Gastrocnemius medialis (tissue), 4 donors: Measurements from ENCODE around the gene ZNF605. TPM values are rescaled to one million over a fixed set of nuclear protein-coding genes. Genes with fewer than 3 reads are reported as not detected.

ENCODE experiments used
- ATAC-seq, 2 donors: fragments of 150-250 bp; one replicate each; pipeline ENCODE4 v1.9.1; 2016
- DNase-seq, 2 donors: peaks; one replicate each; pipeline ENCODE4 v3.0.0-alpha.2; 2019
- H3K27ac ChIP-seq, 4 donors: fragments of 200-600 bp; sonication (generic); 1 replicate in 1 of 4; 2 replicates in 3 of 4; pipeline ENCODE4 v1.5.1; 2016 to 2018; ENCODE audit warnings: mild to moderate bottlenecking in 2 of 4, moderate library complexity in 1 of 4
- H3K27me3 ChIP-seq, 3 donors: fragments of 200-600 bp; sonication (generic) in 2 of 3; 1 replicate in 1 of 3; 2 replicates in 2 of 3; pipeline versions ENCODE4 v1.5.1 to v1.6.0; 2016 to 2019; ENCODE audit warnings: mild to moderate bottlenecking in 1 of 3, moderate library complexity in 1 of 3
- H3K36me3 ChIP-seq, 2 donors: fragments of 200-600 bp; sonication (generic) in 1 of 2; one replicate each; pipeline ENCODE4 v1.5.1; 2017 to 2018
- H3K4me1 ChIP-seq, 2 donors: fragments of 200-600 bp; sonication (generic) in 1 of 2; one replicate each; pipeline ENCODE4 v1.5.1; 2016 to 2017; ENCODE audit warnings: mild to moderate bottlenecking in 2 of 2
- H3K4me3 ChIP-seq, 4 donors: fragments of 200-600 bp; sonication (generic) in 3 of 4; 1 replicate in 1 of 4; 2 replicates in 3 of 4; pipeline ENCODE4 v1.5.1; 2016 to 2019; ENCODE audit warnings: mild to moderate bottlenecking in 2 of 4
- H3K9me3 ChIP-seq, 3 donors: fragments of 200-600 bp; sonication (generic) in 2 of 3; 1 replicate in 1 of 3; 2 replicates in 2 of 3; pipeline ENCODE4 v1.5.1; 2016 to 2019
- CTCF ChIP-seq, 5 experiments: fragments of 450-650 bp in 3 of 5; fragments of 200-600 bp in 2 of 5; sonication (generic) in 2 of 5; IDR thresholded peaks in 4 of 5; conservative IDR thresholded peaks in 1 of 5; 1 replicate in 4 of 5; 2 replicates in 1 of 5; pipeline ENCODE4 v1.5.1; 2016 to 2019; ENCODE audit warnings: antibody characterized with exemption in 5 of 5, mild to moderate bottlenecking in 3 of 5, moderate library complexity in 3 of 5
- POLR2A ChIP-seq, 2 donors: fragments of 450-650 bp; IDR thresholded peaks; one replicate each; pipeline ENCODE4 v1.6.1; 2017; ENCODE audit warnings: antibody characterized with exemption in 2 of 2, mild to moderate bottlenecking in 2 of 2, moderate library complexity in 2 of 2
- in situ Hi-C, 4 donors: fragments of 200-750 bp; cut with MboI; loops; one replicate each; pipeline versions ENCODE4 v1.15.0 to v1.8.0; 2017; ENCODE audit warnings: low sequenced_read_pairs in 4 of 4
- intact Hi-C: fragments of 100-400 bp; cut with DNase I; formaldehyde crosslinking; loops from one replicate; pipeline ENCODE4 v1.15.1; 2023; ENCODE audit warnings: low total_unique reads
- total RNA-seq, 4 donors: library from RNA; depleted of rRNA; stranded (reverse); fragments of >200 nt; gene quantifications; one replicate each; pipeline versions ENCODE4 v1.1.0 to v1.2.3, GENCODE V29; 2016

The ZNF605 gene
- total RNA-seq, 4 donors from 2014 or later: 2.1 to 4.6 (median 2.2) TPM

GRCh38 chr12:132949936-132950837, 5.9 kb downstream of the ZNF605 start:
- intact Hi-C loops: no loop called here
- Histone ChIP-seq H3K4me1 (peaks cover 7 to 8% of the 10 kb centered on the region in 2 donors), H3K36me3 (peaks cover 3 to 48% of the 10 kb centered on the region in 2 donors), H3K9me3 (peaks cover 4 to 33% (median 9%) of the 10 kb centered on the region in 3 donors), H3K27ac (no peak overlapping the region), H3K27me3 (no peaks in the 10 kb centered on the region), H3K4me3 (no peak overlapping the region)
- ATAC-seq (no peak), DNase-seq (no peak)
- in situ Hi-C loops: no loop called here
- no peak for TF ChIP-seq CTCF (IDR thresholded peaks at IDR 0.05 in 4 of 5, conservative IDR thresholded peaks at IDR 0.05 in 1 of 5)
- no peak for TF ChIP-seq POLR2A (IDR thresholded peaks at IDR 0.05)

- no peak for ATAC-seq
- intact Hi-C loops: no loop called here
- peaks cover 4 to 65% of the 10 kb centered on the region in 2 donors for H3K36me3 ChIP-seq
Measured at GRCh38 chr12:132948146-132949066, 7.7 kb downstream of the ZNF605 start.

DNA sequence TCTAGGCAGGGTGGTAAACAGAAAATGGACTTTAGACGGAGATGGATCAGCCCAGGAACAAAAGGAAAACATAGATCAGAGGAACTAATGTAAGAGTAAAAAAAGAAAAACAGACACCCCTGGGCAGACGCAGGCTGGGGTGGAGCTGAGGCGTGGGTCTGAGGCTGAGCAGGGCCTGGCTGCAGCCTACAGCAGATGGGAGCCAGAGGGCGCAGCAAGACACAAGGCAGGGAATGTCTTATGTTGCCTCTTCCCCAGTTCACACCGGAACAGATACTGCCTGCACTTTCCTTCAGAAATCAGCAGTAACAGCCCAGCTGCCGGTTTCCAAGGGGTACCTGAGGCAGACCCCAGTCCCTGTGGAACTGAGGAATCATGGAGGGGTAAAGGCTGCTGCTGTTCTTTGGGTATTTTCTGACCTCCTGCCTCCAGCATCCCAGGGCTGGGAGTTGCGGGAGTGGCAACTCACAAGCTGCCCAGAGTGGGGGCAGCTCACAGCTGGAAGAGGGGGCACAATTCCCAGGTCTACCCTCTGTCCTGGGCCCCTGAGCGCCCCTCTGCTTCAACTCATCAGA, 9.8 kb downstream of the ZNF605 start:
- in situ Hi-C loops (no loop called here), intact Hi-C loops (no loop called here)
- Histone ChIP-seq H3K4me1 (no peaks in the 10 kb centered on the region), H3K36me3 (peaks cover 11 to 74% of the 10 kb centered on the region in 2 donors), H3K4me3 (no peak overlapping the region), H3K27ac (no peak overlapping the region), H3K9me3 (peaks cover 12 to 39% (median 31%) of the 10 kb centered on the region in 3 donors), H3K27me3 (no peaks in the 10 kb centered on the region)
- DNase-seq: no peak
- no peak for ATAC-seq
- TF ChIP-seq CTCF (IDR thresholded peaks at IDR 0.05 in 4 of 5, conservative IDR thresholded peaks at IDR 0.05 in 1 of 5) (no peak), POLR2A (IDR thresholded peaks at IDR 0.05) (no peak)

More at GRCh38 chr12:132948146-132949066, 7.7 kb downstream of the ZNF605 start:
- no peak overlapping the region for H3K27ac ChIP-seq
- no peaks in the 10 kb centered on the region for H3K27me3 ChIP-seq
- in situ Hi-C loops: no loop called here
- peaks cover 4 to 40% (median 18%) of the 10 kb centered on the region in 3 donors for H3K9me3 ChIP-seq
- no peak for TF ChIP-seq POLR2A (IDR thresholded peaks at IDR 0.05)
- no peak overlapping the region for H3K4me3 ChIP-seq
- no peaks in the 10 kb centered on the region for H3K4me1 ChIP-seq
- DNase-seq: no peak

GRCh38 chr12:132945806-132946205, 10.3 kb downstream of the ZNF605 start:
- Histone ChIP-seq H3K36me3 (peaks cover 11 to 80% of the 10 kb centered on the region in 2 donors), H3K4me3 (no peak overlapping the region), H3K9me3 (peaks cover 12 to 42% (median 28%) of the 10 kb centered on the region in 3 donors), H3K4me1 (no peaks in the 10 kb centered on the region), H3K27ac (no peak overlapping the region), H3K27me3 (no peaks in the 10 kb centered on the region)
- no peak for ATAC-seq
- intact Hi-C loops (no loop called here), in situ Hi-C loops (no loop called here)
- TF ChIP-seq POLR2A (IDR thresholded peaks at IDR 0.05): no peak
- TF ChIP-seq CTCF (IDR thresholded peaks at IDR 0.05 in 4 of 5, conservative IDR thresholded peaks at IDR 0.05 in 1 of 5): no peak
- no peak for DNase-seq
